Fibroblast of skin of scalp (primary cell): ENCODE measurements around the gene ABHD12.

Experiments used
- DNase-seq: peaks from one replicate; pipeline ENCODE4 v3.0.0-alpha.2; 2013

ABHD12 gene

DNA sequence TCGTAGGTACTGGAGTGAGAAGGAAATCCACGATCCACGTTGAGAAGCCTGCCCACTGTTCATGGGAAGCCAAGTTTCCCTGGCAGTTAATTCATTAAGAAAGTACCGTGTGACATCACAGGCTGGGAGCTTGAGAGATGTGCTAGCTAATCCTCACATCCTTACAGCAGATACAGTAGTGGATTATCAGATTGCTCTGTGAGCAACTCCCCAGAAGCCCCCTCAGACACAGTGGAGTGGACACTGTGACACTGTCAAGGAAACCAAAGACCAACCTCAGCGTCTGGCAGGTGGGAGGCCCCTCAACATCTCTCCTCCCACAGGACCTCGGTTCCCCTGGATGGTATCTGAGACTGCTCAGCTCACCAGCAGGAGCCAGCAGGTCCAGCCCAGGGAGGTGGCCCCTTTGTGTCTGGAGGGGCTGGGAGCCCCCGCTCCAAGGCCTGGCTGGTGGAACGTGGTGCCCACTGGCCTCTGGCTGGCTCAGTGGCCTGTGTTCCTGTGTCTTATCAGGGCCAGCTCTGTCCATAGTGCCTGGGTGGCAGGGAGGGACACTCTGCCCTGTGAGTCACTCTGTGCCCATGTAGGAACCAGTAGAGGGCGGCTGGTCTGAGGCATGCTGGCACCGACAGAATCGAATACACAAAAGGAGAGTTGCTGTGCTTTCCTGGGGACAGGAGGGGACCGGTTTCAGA, 135.5 kb downstream of the ABHD12 start:
- DNase-seq, result no peak

DNA sequence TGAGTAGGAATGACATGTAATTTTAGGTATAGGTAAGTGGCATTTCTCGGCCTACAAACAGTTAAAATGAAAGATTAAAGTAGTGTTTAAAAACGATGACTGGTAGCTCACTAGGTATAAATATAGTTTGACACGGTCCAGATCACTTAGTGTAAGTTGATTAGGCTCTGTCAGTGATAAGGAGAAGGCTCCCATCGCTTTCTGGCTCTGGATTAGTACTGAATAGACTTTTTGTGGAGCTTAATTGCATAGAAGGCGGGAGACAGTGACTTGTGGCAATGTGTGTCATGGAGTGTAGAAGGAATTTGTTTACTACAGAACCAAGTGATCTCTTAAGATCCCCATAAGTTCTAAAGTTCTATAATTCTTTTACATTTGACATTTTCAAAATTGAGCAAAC, 136.1 kb downstream of the ABHD12 start:
- DNase-seq, result no peak

DNA sequence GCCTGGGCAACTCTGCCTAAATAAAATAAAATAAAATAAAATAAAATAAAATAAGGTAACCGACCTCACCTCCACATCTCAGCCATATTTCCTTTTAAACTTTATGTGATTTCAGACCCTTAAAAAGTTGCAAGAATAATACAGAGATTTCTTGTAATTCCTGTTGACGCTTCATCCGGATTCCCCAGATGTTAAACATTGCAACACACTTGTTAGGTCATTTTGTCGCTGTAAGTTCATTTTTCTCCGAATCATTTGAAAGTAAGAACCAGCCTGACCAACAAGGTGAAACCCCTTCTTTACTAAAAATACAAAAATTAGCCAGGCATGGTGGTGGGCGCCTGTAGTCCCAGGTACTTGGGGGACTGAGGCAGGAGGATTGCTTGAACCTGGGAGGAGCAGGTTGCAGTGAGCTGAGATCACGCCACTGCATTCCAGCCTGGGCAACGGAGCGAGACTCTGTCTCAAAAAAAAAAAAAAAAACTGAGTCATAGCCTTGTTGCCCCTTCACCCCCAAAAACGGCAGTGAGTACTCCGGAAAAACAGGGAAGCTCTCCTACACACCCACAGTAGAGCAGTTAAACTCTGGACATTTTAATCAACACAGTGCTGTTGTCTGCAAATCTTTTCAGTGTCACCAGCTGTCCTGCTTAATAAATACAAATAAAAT, 136.9 kb downstream of the ABHD12 start:
- DNase-seq, result no peak

DNA sequence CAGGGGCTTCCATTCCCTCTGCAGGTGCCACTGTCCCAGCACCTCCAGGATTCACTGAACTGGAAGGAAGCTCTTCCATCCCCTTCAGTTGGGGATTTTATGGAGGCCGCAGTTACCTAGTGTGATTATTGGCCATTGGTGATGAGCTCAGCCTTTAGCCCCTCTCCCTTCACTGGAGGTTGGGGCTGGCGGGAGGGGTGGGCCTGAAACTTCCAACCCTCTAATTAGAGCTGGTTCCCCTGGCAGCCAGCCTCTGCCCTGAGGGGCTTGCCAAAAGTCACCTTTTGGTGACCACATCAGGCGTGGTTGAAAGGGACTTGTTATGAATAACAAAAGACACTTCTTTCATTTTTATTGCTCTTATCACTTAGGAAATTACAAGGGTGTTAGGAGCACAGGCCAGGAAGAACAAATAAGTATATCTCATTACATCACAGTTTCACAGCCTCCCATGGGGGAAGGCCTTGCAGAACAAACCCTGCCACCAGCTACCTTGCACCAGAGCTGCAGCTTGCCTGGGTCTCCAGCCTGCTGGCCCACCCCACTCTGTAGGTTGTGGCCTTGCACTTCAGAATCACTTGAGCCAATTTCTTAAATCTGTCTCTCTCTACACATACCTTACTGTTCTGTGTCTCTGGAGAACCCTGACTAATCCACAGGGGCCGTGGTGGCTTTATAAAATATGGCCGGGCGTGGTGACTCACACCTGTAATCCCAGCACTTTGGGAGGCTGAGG, 137.8 kb downstream of the ABHD12 start:
- no peak for DNase-seq

DNA sequence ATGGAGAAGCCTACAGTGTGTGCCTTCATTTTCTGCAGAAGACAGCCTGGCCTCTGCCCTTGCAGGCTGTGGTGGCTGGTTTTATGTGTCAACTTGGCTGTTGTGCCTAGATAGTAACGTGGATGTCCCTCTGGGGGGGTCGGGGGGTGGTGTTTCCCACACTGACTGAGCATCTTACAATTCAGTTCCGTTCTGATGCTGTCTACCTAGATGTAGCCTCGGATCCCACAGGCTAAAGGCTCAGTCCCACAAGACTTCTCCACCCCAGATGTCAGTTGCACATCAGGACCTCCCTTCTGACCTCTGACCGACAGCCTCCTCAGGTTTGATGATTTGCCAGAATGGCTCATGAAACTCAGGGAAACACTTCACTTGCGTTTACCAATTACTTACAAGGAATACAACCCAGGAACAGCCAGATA, 138.4 kb downstream of the ABHD12 start:
- no peak for DNase-seq

DNA sequence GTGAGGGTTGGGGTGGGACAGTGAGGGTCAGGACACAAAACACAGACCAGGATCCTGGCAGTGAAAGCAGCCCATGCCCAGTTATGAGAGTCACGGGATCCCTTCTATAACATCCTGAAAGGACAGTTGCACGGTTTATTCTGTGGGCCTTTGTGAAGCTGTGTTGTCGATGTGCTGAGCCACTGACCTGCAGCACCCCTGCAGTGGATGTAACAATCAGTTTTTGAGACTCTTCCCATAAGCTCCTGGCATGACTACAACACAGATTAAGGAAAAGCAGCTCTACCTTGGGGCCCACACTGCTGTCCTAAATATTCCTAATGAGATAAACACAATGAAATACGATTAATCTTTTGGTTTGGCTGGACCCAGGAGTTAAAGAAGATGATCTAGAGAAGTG, 139.1 kb downstream of the ABHD12 start:
- no peak for DNase-seq

DNA sequence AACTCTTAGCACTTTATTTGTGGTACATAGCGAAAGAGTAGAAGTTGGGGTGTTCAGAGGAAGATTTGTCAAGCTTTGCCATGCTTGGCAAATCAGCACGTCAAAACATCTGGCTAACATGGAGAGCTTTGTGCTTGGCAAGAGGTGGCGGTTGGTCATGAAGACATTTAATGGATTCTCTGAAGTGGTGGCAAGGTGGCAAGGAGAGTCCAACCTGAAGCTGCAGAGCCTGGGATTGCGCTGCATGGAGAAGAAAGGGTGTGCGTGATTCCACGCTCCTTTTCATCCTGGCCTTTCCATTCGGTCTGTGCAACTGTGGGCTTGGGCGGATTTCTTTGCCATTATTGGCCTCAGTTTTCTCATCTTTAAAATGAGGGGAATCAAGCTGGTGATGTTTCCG, 139.6 kb downstream of the ABHD12 start:
- no peak for DNase-seq

DNA sequence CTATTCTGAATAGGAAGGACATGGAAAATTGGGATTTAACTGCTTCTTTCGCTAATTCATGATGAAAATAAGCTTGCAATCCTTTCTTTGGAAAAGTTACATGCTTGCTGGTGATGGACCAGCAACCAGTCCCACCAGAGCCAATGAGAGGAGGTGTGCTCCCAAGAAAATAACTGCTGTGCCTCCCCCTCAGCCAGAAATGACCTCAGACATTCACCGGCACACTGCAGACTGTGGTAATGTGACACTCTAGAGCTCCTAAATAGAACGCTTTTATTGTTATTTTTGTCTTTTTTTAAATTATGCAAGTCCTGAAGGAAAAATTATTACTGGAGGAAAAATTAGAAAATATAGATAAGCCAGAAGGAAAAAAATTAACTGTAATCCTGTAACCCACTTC, 140.1 kb downstream of the ABHD12 start:
- DNase-seq, result no peak
